Activated naive CD4-positive, alpha-beta T cell treated with anti-CD3 and anti-CD28 coated beads, Interleukin-2, amount 50 U/mL, for 24 hours (primary cell): ENCODE results near the gene FBXO24.

ENCODE experiments used
- H3K27ac Mint-ChIP-seq: one replicate; pipeline ENCODE4 v1.8.0; 2021; ENCODE audit warnings: mild to moderate bottlenecking, mixed read lengths
- H3K27me3 Mint-ChIP-seq: one replicate; pipeline ENCODE4 v1.8.0; 2021; ENCODE audit warnings: mixed read lengths
- H3K36me3 Mint-ChIP-seq: one replicate; pipeline ENCODE4 v1.8.0; 2021; ENCODE audit warnings: mixed read lengths
- H3K4me1 Mint-ChIP-seq: one replicate; pipeline ENCODE4 v1.8.0; 2021; ENCODE audit warnings: mixed read lengths
- H3K4me3 Mint-ChIP-seq: one replicate; pipeline ENCODE4 v1.8.0; 2021; ENCODE audit warnings: mild to moderate bottlenecking, mixed read lengths
- H3K9me3 Mint-ChIP-seq: one replicate; pipeline ENCODE4 v1.8.0; 2021; ENCODE audit warnings: mixed read lengths

FBXO24 gene

GRCh38 chr7:100577103-100577502 lies 9.0 kb upstream of the FBXO24 start:
- Mint-ChIP-seq H3K4me1 (peaks cover 11% of the 10 kb centered on the region), H3K27ac (no peak overlapping the region), H3K4me3 (no peak overlapping the region), H3K36me3 (peaks cover 5% of the 10 kb centered on the region), H3K9me3 (no peaks in the 10 kb centered on the region), H3K27me3 (no peaks in the 10 kb centered on the region)

- Mint-ChIP-seq H3K27ac (no peak overlapping the region), H3K36me3 (peaks cover 5% of the 10 kb centered on the region), H3K9me3 (no peaks in the 10 kb centered on the region), H3K27me3 (no peaks in the 10 kb centered on the region), H3K4me1 (peaks cover 12% of the 10 kb centered on the region), H3K4me3 (no peak overlapping the region)
Observed at GRCh38 chr7:100577507-100577906, 8.6 kb upstream of the FBXO24 start.

DNA sequence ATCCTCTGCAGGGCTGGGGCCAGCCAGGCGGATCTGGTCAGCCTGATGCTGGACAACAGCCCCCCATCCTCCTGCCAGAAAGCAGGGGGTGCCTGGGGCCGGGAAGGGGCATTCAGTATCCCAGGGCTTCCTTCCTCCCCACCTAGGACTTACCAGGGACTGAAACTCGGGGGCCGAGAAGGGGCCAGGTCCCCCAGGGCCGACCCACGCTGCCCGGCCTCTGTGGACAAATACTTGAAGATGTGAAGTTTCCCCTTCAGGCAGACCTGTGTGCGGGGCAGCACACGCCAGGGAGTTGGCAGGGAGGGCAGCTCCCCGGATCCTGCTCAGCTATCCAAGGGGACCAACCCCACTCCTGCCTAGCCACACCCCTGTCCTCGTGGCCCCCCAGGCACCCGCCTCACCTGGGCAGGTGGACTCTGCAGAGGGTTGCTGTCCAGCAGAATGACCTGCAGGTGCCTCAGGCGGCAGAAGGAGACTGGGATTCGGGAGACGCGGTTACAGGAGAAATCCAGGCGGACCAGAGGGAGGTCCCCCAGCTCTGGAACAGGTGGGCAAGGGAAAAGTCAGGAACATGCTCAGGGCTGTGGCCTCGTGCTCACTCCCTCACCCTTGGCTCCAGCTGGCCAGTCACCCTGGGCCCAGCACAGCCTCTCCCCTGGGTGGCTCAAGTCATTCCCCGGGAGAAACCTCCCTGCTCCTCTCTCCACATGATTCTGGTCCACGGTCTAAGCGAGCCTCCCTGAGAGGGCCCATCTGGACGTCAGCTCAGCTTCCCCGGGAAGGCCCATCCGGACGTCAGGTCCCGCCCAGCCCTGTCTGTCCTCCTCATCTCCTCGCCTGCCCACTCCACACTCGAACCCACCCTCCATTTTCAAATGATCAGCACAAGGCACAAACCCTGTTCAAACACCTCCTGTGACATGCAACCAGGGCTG lies 7.6 kb upstream of the FBXO24 start:
- peaks cover 20% of the 10 kb centered on the region for H3K4me1 Mint-ChIP-seq
- H3K27me3 Mint-ChIP-seq = no peaks in the 10 kb centered on the region
- H3K9me3 Mint-ChIP-seq = no peaks in the 10 kb centered on the region
- H3K36me3 Mint-ChIP-seq = peaks cover 5% of the 10 kb centered on the region
- no peak overlapping the region for H3K27ac Mint-ChIP-seq
- no peak overlapping the region for H3K4me3 Mint-ChIP-seq

GRCh38 chr7:100580466-100581283 lies 5.5 kb upstream of the FBXO24 start:
- Mint-ChIP-seq H3K27ac (no peak overlapping the region), H3K36me3 (peaks cover 5% of the 10 kb centered on the region), H3K4me1 (peaks cover 39% of the 10 kb centered on the region), H3K4me3 (no peak overlapping the region), H3K27me3 (no peaks in the 10 kb centered on the region), H3K9me3 (no peaks in the 10 kb centered on the region)

DNA sequence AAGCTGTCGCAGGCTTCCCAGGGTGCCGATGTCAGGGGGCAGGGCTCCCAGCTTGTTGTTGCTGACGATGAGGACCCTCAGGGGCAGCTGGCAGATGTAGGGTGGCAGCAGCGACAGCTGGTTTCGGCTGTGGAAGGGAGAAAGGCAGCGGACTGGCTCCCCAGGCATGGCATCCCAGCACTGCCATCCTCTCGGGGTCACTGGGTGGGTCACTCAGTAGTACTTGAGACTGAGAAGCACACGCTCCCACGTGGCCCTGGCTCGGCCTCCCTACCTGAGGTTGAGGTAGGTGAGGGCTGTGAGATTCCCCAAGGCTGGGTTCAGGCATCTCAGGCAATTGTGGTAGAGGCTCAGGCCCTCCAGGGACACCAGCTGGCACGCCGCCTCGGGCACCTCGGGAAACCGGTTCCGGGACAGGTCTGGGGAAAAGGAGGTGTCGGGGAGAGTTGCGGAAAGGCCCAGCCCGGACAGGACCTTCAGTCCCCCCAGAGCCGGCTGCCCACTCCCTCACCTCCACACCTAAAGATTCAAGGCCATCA lies 4.0 kb upstream of the FBXO24 start:
- peak overlapping the region; percentile 57 for H3K4me3 Mint-ChIP-seq
- peaks cover 3% of the 10 kb centered on the region for H3K36me3 Mint-ChIP-seq
- no peaks in the 10 kb centered on the region for H3K27me3 Mint-ChIP-seq
- H3K9me3 Mint-ChIP-seq = no peaks in the 10 kb centered on the region
- H3K4me1 Mint-ChIP-seq = peaks cover 43% of the 10 kb centered on the region
- peak overlapping the region; percentile 69 for H3K27ac Mint-ChIP-seq

GRCh38 chr7:100582650-100583049 lies 3.5 kb upstream of the FBXO24 start:
- peak overlapping the region; percentile 57 for H3K4me3 Mint-ChIP-seq
- no peaks in the 10 kb centered on the region for H3K9me3 Mint-ChIP-seq
- H3K4me1 Mint-ChIP-seq = peaks cover 43% of the 10 kb centered on the region

GRCh38 chr7:100583132-100584053 lies 2.7 kb upstream of the FBXO24 start:
- peaks cover 3% of the 10 kb centered on the region for H3K36me3 Mint-ChIP-seq
- H3K9me3 Mint-ChIP-seq = no peaks in the 10 kb centered on the region
- H3K4me3 Mint-ChIP-seq = peak overlapping the region; percentile 97
- H3K27ac Mint-ChIP-seq = peak overlapping the region; percentile 92
- peaks cover 47% of the 10 kb centered on the region for H3K4me1 Mint-ChIP-seq
- H3K27me3 Mint-ChIP-seq = no peaks in the 10 kb centered on the region

More at GRCh38 chr7:100582650-100583049, 3.5 kb upstream of the FBXO24 start:
- Mint-ChIP-seq H3K36me3 (peaks cover 3% of the 10 kb centered on the region), H3K27me3 (no peaks in the 10 kb centered on the region), H3K27ac (peak overlapping the region; percentile 69)

GRCh38 chr7:100584054-100584682 lies 2.0 kb upstream of the FBXO24 start:
- Mint-ChIP-seq H3K27me3 (no peaks in the 10 kb centered on the region), H3K36me3 (peaks cover 3% of the 10 kb centered on the region), H3K4me1 (peaks cover 48% of the 10 kb centered on the region), H3K4me3 (peak overlapping the region; percentile 97), H3K27ac (peak overlapping the region; percentile 92), H3K9me3 (no peaks in the 10 kb centered on the region)

DNA sequence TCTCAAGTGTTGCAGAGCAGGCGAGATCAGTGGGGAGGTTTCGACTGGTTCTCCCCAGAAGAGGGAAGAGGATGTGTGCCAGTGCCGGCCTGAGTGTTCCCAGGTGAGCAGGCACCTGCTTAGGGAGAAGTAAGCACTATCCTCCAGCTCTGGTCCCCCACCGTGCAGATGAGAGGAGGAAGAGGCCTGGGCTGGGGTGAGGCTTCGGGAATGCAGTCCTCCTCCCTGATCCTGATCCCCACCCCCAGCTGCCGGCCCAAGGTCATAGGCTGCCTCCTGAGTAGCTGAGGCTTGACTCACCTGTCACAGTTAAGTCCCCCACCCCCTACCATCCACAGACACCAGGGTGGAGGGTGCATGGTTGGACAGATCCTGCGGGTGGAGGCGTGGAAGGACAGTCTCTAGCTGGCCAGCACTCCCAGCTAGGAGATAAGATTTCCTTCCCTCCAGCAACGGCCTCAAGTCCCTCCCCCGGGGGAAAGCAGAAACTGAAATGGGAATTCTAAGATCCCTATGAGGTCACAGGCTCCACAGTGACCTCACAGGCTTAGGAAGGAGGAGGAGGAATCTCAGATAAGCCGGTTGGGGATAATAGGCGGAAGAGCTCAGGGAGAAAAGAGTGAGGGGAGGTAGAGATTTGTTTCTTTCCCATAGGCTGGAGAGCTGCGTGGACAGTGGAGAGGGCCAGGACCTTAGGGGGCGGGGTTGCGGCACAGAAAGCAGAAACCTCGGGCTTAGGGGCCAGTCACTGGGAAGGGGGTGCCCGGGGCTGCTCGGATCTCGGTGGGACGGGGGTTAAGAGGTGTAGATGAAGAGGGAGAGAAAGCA lies 1.2 kb upstream of the FBXO24 start:
- Mint-ChIP-seq H3K9me3 (no peaks in the 10 kb centered on the region), H3K4me1 (peaks cover 45% of the 10 kb centered on the region), H3K27me3 (no peaks in the 10 kb centered on the region), H3K27ac (peak overlapping the region; percentile 94), H3K4me3 (peak overlapping the region; percentile 97), H3K36me3 (no peaks in the 10 kb centered on the region)

GRCh38 chr7:100585511-100586265 lies 440 bp upstream of the FBXO24 start, which contains the start of gene LRCH4:
LRCH4 (minus strand) TSS chr7:100586129; CDS start chr7:100586100, 29 bp downstream.
- Mint-ChIP-seq H3K9me3 (no peaks in the 10 kb centered on the region), H3K36me3 (no peaks in the 10 kb centered on the region), H3K4me1 (peaks cover 45% of the 10 kb centered on the region), H3K4me3 (peak within 1 kb of the TSS; percentile 97), H3K27me3 (no peaks in the 10 kb centered on the region), H3K27ac (peak within 1 kb of the TSS; percentile 94)

DNA sequence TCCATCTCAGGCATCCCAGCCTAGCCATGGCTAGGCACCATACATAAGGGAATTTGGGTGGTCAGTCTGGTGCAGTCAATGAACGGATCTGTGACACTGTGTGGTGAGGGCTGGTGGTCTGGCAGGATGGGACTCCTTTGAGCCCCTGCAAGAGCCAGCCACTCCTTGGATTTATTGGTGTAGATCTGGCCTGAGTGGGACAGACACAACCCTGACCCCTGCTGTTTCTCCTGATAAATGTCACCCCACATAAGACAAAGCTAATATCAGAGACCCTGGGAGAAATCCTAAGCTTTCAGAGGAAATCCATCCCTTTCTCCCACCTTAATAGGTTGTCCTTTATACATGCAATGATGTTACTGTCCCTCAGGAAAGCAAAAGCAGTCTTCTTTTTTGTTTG lies 2.3 kb downstream of the FBXO24 start:
- no peak overlapping the region for H3K27ac Mint-ChIP-seq
- peaks cover 30% of the 10 kb centered on the region for H3K4me1 Mint-ChIP-seq
- H3K4me3 Mint-ChIP-seq = peak overlapping the region; percentile 33
- H3K36me3 Mint-ChIP-seq = no peaks in the 10 kb centered on the region
- no peaks in the 10 kb centered on the region for H3K27me3 Mint-ChIP-seq
- no peaks in the 10 kb centered on the region for H3K9me3 Mint-ChIP-seq

- no peak overlapping the region for H3K4me3 Mint-ChIP-seq
- peak overlapping the region; percentile 70 for H3K27ac Mint-ChIP-seq
- peaks cover 21% of the 10 kb centered on the region for H3K4me1 Mint-ChIP-seq
- no peaks in the 10 kb centered on the region for H3K9me3 Mint-ChIP-seq
- H3K27me3 Mint-ChIP-seq = no peaks in the 10 kb centered on the region
- H3K36me3 Mint-ChIP-seq = no peaks in the 10 kb centered on the region
Observed at GRCh38 chr7:100589341-100589947, 3.3 kb downstream of the FBXO24 start.
